GM12878 (cell line): Measurements from ENCODE around the gene FCER1G. TPM values are rescaled to one million over a fixed set of nuclear protein-coding genes. Genes with fewer than 3 reads are reported as not detected.

Experiments
- ATAC-seq: fragments of 200-7000 bp; cut with Tn5 transposase; 3 replicates; pipeline ENCODE4 v1.9.1; 2020; ENCODE audit warnings: mild to moderate bottlenecking, moderate library complexity
- BruUV-seq: library from RNA; stranded (reverse); fragments of 400-500 nt; replicated peaks from 2 replicates; lab custom pipeline; 2021; lab: Mats Ljungman, UMichigan
- CTCF ChIA-PET: fragments of 300-600 bp; sonication (Branson Sonifier 250); formaldehyde crosslinking; extraction: SDS; loops from one replicate; lab custom pipeline; 2021; ENCODE audit warnings: inconsistent platforms; lab: Yijun Ruan, JAX
- POLR2A ChIA-PET: fragments of 350-600 bp; formaldehyde crosslinking; extraction: SDS; loops from one replicate; lab custom pipeline; 2021; ENCODE audit warnings: inconsistent platforms; lab: Charles Lee
- RAD21 ChIA-PET: fragments of 300-600 bp; sonication (Branson Sonifier 250); formaldehyde crosslinking; loops from one replicate; lab custom pipeline; 2023; ENCODE audit warnings: antibody characterized with exemption; ENCODE audit not compliant: unreplicated experiment; lab: Charles Lee
- SMC1A ChIA-PET: fragments of 300-600 bp; sonication (Branson Sonifier 250); formaldehyde crosslinking; loops from one replicate; lab custom pipeline; 2023; ENCODE audit not compliant: unreplicated experiment, uncharacterized antibody; lab: Charles Lee
- DNase-seq: peaks from one replicate; pipeline ENCODE4 v3.0.0-alpha.2; 2011; ENCODE audit warnings: low read depth, low spot score
- FAIRE-seq: peaks from 3 replicates; lab custom pipeline; 2011; peaks lifted over from hg19 to GRCh38; lab: Jason Lieb, UNC
- H2AFZ ChIP-seq: 2 replicates; pipeline ENCODE4 v1.6.0; 2011; ENCODE audit warnings: low read depth, low read length, control low read depth; ENCODE audit not compliant: control insufficient read depth
- H3K27ac ChIP-seq: 2 replicates; pipeline ENCODE4 v1.5.1; 2011; ENCODE audit warnings: control low read depth; ENCODE audit not compliant: control insufficient read depth, insufficient read depth
- H3K27me3 ChIP-seq, 2 experiments: replicated peaks in 1 of 2; 2 replicates each; pipeline versions ENCODE4 v1.6.0 to v1.6.1; 2011; ENCODE audit warnings: low read length in 1 of 2; ENCODE audit not compliant: control insufficient read depth in 2 of 2, insufficient read depth in 2 of 2
- H3K36me3 ChIP-seq, 2 experiments: 2 replicates each; pipeline ENCODE4 v1.5.1; 2011; ENCODE audit warnings: low read length in 1 of 2; ENCODE audit not compliant: control insufficient read depth in 2 of 2, insufficient read depth in 2 of 2
- H3K4me1 ChIP-seq: 2 replicates; pipeline ENCODE4 v1.6.1; 2011; ENCODE audit warnings: mild to moderate bottlenecking, low read length, moderate library complexity, mixed read lengths; ENCODE audit not compliant: control insufficient read depth, insufficient read depth
- H3K4me2 ChIP-seq: 2 replicates; pipeline ENCODE4 v1.6.0; 2011; ENCODE audit warnings: control low read depth; ENCODE audit not compliant: control insufficient read depth, insufficient read depth
- H3K4me3 ChIP-seq: fragments of 200-600 bp; sonication (generic); 2 replicates; pipeline ENCODE4 v1.5.1; 2016
- H3K79me2 ChIP-seq: 2 replicates; pipeline ENCODE4 v1.6.0; 2011; ENCODE audit warnings: low read length; ENCODE audit not compliant: control insufficient read depth, insufficient read depth
- H3K9ac ChIP-seq: 2 replicates; pipeline ENCODE4 v1.8.0; 2011; ENCODE audit warnings: low read length, control low read depth, mixed read lengths; ENCODE audit not compliant: control insufficient read depth, insufficient read depth
- H3K9me3 ChIP-seq: replicated peaks from 3 replicates; pipeline ENCODE4 v1.5.1; 2011; ENCODE audit warnings: mild to moderate bottlenecking, low read length; ENCODE audit not compliant: control insufficient read depth, insufficient read depth
- H4K20me1 ChIP-seq: 2 replicates; pipeline ENCODE4 v1.6.0; 2011; ENCODE audit not compliant: control insufficient read depth, insufficient read depth
- ATF7 ChIP-seq: fragments of 450-650 bp; IDR thresholded peaks from 2 replicates; pipeline ENCODE4 v1.6.1; 2016; ENCODE audit warnings: low read depth, mild to moderate bottlenecking
- BRCA1 ChIP-seq: IDR thresholded peaks from 2 replicates; pipeline ENCODE4 v1.6.1; 2011; ENCODE audit warnings: low read depth, low read length, improper control_type of control experiment
- EGR1 ChIP-seq, 2 experiments: IDR thresholded peaks; 1 replicate in 1 of 2; 2 replicates in 1 of 2; pipeline ENCODE4 v1.6.1; 2011 to 2012; ENCODE audit warnings: low read depth in 2 of 2, low read length in 2 of 2, borderline replicate concordance in 1 of 2, mild to moderate bottlenecking in 1 of 2, moderate library complexity in 1 of 2
- ETV6 ChIP-seq, 2 experiments: fragments of 450-650 bp in 1 of 2; IDR thresholded peaks in 1 of 2; conservative IDR thresholded peaks in 1 of 2; 2 replicates each; pipeline ENCODE4 v1.6.1; 2014; ENCODE audit warnings: antibody characterized with exemption in 1 of 2, borderline replicate concordance in 1 of 2, low read depth in 1 of 2, mild to moderate bottlenecking in 1 of 2, moderate library complexity in 1 of 2
- FOS ChIP-seq: IDR thresholded peaks from 3 replicates; pipeline ENCODE4 v1.6.1; 2011; ENCODE audit warnings: borderline replicate concordance; ENCODE audit not compliant: insufficient read length; ENCODE audit errors: extremely low read depth
- HDGF ChIP-seq: fragments of 450-650 bp; IDR thresholded peaks from 2 replicates; pipeline ENCODE4 v1.6.1; 2016; ENCODE audit warnings: antibody characterized with exemption
- RBBP5 ChIP-seq: fragments of 200-600 bp; sonication (generic); conservative IDR thresholded peaks from 2 replicates; pipeline ENCODE4 v1.6.1; 2016
- TBL1XR1 ChIP-seq: IDR thresholded peaks from 2 replicates; pipeline ENCODE4 v1.6.1; 2012; ENCODE audit warnings: low read depth, low read length, improper control_type of control experiment
- WGBS: methylation state at CpG from one replicate; pipeline ENCODE4 v1.1.6; 2016; ENCODE audit warnings: low lambda C conversion rate; ENCODE audit not compliant: insufficient replicate concordance, insufficient coverage; ENCODE audit errors: missing lambda C conversion rate; 5-methylcytosine and 5-hydroxymethylcytosine counted together
- in situ Hi-C: fragments of 300-500 bp; cut with MboI; formaldehyde crosslinking; loops from 9 replicates; pipeline ENCODE4 v1.14.3; 2018; ENCODE audit warnings: mixed read lengths
- intact Hi-C: fragments of 100-400 bp; cut with micrococcal nuclease; formaldehyde crosslinking; loops from one replicate; pipeline ENCODE4 v1.14.2; 2022; ENCODE audit not compliant: unreplicated experiment
- polyA plus RNA-seq, 11 experiments: library from polyadenylated mRNA; depleted of rRNA in 4 of 11; unstranded in 6 of 11; stranded (reverse) in 5 of 11; fragments of >200 nt; fragmentation: Nextera tagmentation in 4 of 11; fragmentation: Illumina TruSeq in 1 of 11; extraction: Ambion mirVana in 4 of 11; extraction: Trizol in 1 of 11; gene quantifications; 1 replicate in 1 of 11; 2 replicates in 10 of 11; pipeline versions ENCODE4 v1.2.1 to v1.2.3, GENCODE V29; 2011 to 2016; ENCODE audit warnings: inconsistent platforms in 2 of 11, missing spikeins in 2 of 11, low read depth in 1 of 11
- total RNA-seq, 4 experiments: library from RNA; depleted of rRNA in 3 of 4; stranded (reverse); fragments of >200 nt in 3 of 4; fragmentation: Illumina TruSeq in 1 of 4; extraction: Trizol in 1 of 4; gene quantifications; 2 replicates each; pipeline versions ENCODE4 v1.2.1 to v1.2.3, GENCODE V29; 2013 to 2021
- TF ChIP-seq, protein P1 (sequence below): fragments of 450-650 bp; formaldehyde crosslinking; IDR thresholded peaks from 2 replicates; pipeline ENCODE4 v1.4.0; 2020; ENCODE audit warnings: mild to moderate bottlenecking, moderate library complexity
- TF ChIP-seq, protein P2 (sequence below): fragments of 450-650 bp; IDR thresholded peaks from 2 replicates; pipeline ENCODE4 v1.6.1; 2016; ENCODE audit warnings: mild to moderate bottlenecking
- TF ChIP-seq, protein P3 (sequence below): IDR thresholded peaks from 2 replicates; pipeline ENCODE4 v1.6.1; 2012; ENCODE audit warnings: low read length, inconsistent platforms
- TF ChIP-seq, protein P4 (sequence below): fragments of 450-650 bp; formaldehyde crosslinking; IDR thresholded peaks from 2 replicates; pipeline ENCODE4 v1.5.0; 2022; ENCODE audit warnings: mild to moderate bottlenecking, missing genetic modification characterization

FCER1G gene
- total and polyA plus RNA-seq, 10 of the 15 experiments (the other 5 are each of a cell fraction or from before 2014, with no cell fraction given) = 0.40 to 1.9 (median 0.89) TPM

DNA sequence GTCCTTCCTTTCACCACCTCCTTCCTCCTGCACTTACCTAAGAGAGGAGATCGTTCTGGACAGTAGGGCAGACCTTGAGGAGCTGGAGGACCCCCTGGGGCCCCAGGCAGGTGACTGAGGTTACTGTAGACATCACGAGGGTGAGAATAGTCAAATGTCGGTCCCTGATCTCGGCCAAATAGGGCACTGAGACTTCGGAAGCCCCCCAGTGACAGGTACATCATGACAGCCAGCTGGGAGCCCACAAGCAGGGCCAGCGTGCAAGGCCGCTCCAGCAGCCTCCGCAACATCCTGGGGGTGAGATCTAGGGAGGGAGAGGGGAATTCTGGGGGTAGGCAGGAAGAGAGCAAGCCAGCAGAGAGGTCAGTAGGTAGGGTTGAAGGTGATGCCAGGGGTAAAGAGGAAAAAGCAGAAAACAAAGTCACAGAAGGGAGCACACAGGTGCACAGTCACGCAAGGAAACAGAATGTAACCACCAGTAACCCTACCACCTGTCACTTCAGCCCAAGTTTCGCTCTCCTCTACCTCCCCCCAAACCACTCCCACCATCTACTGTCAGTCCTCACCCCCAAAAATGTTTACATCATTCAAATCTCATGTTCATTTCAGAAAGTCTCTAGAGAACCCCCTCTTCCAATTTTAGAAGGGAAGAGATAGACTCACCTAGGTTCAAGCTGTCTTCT lies 39.2 kb upstream of the FCER1G start:
- ChIA-PET RAD21 (interaction anchor here (0.8 to 2.9 kb wide), 3 partner anchors 10 to 50 kb away, joined by 3 to 21 read pairs (median 10); partner anchors contain the start of genes NDUFS2, PPOX and TOMM40L), POLR2A (interaction anchor here (1.0 to 1.9 kb wide), 4 partner anchors 10 to 27 kb away, joined by 3 to 14 read pairs (median 8); partner anchors contain the start of genes NDUFS2 and PPOX), CTCF (interaction anchor here (1.0 to 3.7 kb wide), 5 partner anchors 10 to 207 kb away, joined by 3 to 44 read pairs (median 8); partner anchors contain the start of genes PPOX and TOMM40L), SMC1A (interaction anchor here (1.1 to 1.9 kb wide), 4 partner anchors 10 to 209 kb away, joined by 3 to 10 read pairs (median 4); partner anchors contain the start of gene PPOX)
- Histone ChIP-seq H3K4me1 (peaks cover 23% of the 10 kb centered on the region), H2AFZ (no peak overlapping the region), H3K4me2 (peak overlapping the region; percentile 87), H3K79me2 (peaks cover 23% of the 10 kb centered on the region), H3K9me3 (no peaks in the 10 kb centered on the region), H3K27me3 (no peaks in the 10 kb centered on the region), H4K20me1 (no peaks in the 10 kb centered on the region), H3K4me3 (peak overlapping the region; percentile 90), H3K36me3 (peaks cover 12 to 30% of the 10 kb centered on the region in 2 experiments), H3K27ac (peak overlapping the region; percentile 87), H3K9ac (peak overlapping the region; percentile 69)
- peak; percentile 59 for FAIRE-seq
- 72% methylated on average over 10 of the region's 10 CpGs for WGBS
- in situ Hi-C loops = no loop called here
- peak; percentile 40 for ATAC-seq
- DNase-seq = no peak
- BruUV-seq = no TSS peak
- intact Hi-C loops = no loop called here
- no peak for TF ChIP-seq FOS
- no peak for TF ChIP-seq EGR1 (IDR thresholded peaks at IDR 0.05; ENCODE audit: borderline replicate concordance in 1 of 2, low read depth in 2 of 2, low read length in 2 of 2)
- TF ChIP-seq, protein P1, sequence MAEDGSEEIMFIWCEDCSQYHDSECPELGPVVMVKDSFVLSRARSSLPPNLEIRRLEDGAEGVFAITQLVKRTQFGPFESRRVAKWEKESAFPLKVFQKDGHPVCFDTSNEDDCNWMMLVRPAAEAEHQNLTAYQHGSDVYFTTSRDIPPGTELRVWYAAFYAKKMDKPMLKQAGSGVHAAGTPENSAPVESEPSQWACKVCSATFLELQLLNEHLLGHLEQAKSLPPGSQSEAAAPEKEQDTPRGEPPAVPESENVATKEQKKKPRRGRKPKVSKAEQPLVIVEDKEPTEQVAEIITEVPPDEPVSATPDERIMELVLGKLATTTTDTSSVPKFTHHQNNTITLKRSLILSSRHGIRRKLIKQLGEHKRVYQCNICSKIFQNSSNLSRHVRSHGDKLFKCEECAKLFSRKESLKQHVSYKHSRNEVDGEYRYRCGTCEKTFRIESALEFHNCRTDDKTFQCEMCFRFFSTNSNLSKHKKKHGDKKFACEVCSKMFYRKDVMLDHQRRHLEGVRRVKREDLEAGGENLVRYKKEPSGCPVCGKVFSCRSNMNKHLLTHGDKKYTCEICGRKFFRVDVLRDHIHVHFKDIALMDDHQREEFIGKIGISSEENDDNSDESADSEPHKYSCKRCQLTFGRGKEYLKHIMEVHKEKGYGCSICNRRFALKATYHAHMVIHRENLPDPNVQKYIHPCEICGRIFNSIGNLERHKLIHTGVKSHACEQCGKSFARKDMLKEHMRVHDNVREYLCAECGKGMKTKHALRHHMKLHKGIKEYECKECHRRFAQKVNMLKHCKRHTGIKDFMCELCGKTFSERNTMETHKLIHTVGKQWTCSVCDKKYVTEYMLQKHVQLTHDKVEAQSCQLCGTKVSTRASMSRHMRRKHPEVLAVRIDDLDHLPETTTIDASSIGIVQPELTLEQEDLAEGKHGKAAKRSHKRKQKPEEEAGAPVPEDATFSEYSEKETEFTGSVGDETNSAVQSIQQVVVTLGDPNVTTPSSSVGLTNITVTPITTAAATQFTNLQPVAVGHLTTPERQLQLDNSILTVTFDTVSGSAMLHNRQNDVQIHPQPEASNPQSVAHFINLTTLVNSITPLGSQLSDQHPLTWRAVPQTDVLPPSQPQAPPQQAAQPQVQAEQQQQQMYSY (CRISPR knock-in tag) = no peak
- TF ChIP-seq, protein P2, sequence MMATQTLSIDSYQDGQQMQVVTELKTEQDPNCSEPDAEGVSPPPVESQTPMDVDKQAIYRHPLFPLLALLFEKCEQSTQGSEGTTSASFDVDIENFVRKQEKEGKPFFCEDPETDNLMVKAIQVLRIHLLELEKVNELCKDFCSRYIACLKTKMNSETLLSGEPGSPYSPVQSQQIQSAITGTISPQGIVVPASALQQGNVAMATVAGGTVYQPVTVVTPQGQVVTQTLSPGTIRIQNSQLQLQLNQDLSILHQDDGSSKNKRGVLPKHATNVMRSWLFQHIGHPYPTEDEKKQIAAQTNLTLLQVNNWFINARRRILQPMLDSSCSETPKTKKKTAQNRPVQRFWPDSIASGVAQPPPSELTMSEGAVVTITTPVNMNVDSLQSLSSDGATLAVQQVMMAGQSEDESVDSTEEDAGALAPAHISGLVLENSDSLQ = peak; percentile 38
- TF ChIP-seq BRCA1 = no peak
- no peak for TF ChIP-seq TBL1XR1
- 0 out of 2 replicates have a peak, but pooled peaks have one; percentile 28 for TF ChIP-seq HDGF
- no peak for TF ChIP-seq RBBP5
- TF ChIP-seq, protein P3, sequence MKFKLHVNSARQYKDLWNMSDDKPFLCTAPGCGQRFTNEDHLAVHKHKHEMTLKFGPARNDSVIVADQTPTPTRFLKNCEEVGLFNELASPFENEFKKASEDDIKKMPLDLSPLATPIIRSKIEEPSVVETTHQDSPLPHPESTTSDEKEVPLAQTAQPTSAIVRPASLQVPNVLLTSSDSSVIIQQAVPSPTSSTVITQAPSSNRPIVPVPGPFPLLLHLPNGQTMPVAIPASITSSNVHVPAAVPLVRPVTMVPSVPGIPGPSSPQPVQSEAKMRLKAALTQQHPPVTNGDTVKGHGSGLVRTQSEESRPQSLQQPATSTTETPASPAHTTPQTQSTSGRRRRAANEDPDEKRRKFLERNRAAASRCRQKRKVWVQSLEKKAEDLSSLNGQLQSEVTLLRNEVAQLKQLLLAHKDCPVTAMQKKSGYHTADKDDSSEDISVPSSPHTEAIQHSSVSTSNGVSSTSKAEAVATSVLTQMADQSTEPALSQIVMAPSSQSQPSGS = no peak
- no peak for TF ChIP-seq ATF7
- TF ChIP-seq ETV6 (conservative IDR thresholded peaks at IDR 0.05 in 1 of 2, IDR thresholded peaks at IDR 0.05 in 1 of 2; ENCODE audit: borderline replicate concordance in 1 of 2, low read depth in 1 of 2) = no peak
- TF ChIP-seq, protein P4, sequence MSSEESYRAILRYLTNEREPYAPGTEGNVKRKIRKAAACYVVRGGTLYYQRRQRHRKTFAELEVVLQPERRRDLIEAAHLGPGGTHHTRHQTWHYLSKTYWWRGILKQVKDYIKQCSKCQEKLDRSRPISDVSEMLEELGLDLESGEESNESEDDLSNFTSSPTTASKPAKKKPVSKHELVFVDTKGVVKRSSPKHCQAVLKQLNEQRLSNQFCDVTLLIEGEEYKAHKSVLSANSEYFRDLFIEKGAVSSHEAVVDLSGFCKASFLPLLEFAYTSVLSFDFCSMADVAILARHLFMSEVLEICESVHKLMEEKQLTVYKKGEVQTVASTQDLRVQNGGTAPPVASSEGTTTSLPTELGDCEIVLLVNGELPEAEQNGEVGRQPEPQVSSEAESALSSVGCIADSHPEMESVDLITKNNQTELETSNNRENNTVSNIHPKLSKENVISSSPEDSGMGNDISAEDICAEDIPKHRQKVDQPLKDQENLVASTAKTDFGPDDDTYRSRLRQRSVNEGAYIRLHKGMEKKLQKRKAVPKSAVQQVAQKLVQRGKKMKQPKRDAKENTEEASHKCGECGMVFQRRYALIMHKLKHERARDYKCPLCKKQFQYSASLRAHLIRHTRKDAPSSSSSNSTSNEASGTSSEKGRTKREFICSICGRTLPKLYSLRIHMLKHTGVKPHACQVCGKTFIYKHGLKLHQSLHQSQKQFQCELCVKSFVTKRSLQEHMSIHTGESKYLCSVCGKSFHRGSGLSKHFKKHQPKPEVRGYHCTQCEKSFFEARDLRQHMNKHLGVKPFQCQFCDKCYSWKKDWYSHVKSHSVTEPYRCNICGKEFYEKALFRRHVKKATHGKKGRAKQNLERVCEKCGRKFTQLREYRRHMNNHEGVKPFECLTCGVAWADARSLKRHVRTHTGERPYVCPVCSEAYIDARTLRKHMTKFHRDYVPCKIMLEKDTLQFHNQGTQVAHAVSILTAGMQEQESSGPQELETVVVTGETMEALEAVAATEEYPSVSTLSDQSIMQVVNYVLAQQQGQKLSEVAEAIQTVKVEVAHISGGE (CRISPR knock-in tag) = no peak
